Astrocyte (in vitro differentiated cells and primary cell): Measurements from ENCODE around the gene ZNF487. TPM values are rescaled to one million over a fixed set of nuclear protein-coding genes. Genes with fewer than 3 reads are reported as not detected.

ENCODE experiments used
- DNase-seq: peaks from one replicate; pipeline ENCODE4 v3.0.0-alpha.2; 2010; ENCODE audit warnings: low read depth
- FAIRE-seq: peaks from 2 replicates; lab custom pipeline; 2011; peaks lifted over from hg19 to GRCh38; lab: Jason Lieb, UNC
- H2AFZ ChIP-seq: 2 replicates; pipeline ENCODE4 v1.6.0; 2012; ENCODE audit warnings: low read depth, low read length, inconsistent platforms
- H3K27ac ChIP-seq: 2 replicates; pipeline ENCODE4 v1.5.1; 2011; ENCODE audit warnings: low read depth, low read length, inconsistent platforms
- H3K27me3 ChIP-seq: 2 replicates; pipeline ENCODE4 v1.6.0; 2011; ENCODE audit warnings: low read length, inconsistent platforms; ENCODE audit not compliant: insufficient read depth
- H3K36me3 ChIP-seq: 2 replicates; pipeline ENCODE4 v1.5.1; 2011; ENCODE audit warnings: low read length, inconsistent platforms; ENCODE audit not compliant: insufficient read depth
- H3K4me1 ChIP-seq: 2 replicates; pipeline ENCODE4 v1.5.1; 2011; ENCODE audit warnings: low read length, inconsistent platforms; ENCODE audit not compliant: insufficient read depth
- H3K4me2 ChIP-seq: 2 replicates; pipeline ENCODE4 v1.6.0; 2012; ENCODE audit warnings: low read length, inconsistent platforms
- H3K4me3 ChIP-seq: 2 replicates; pipeline ENCODE4 v1.5.1; 2011; ENCODE audit warnings: low read depth, mild to moderate bottlenecking, low read length, inconsistent platforms; ENCODE audit not compliant: insufficient read depth
- H3K79me2 ChIP-seq: 2 replicates; pipeline ENCODE4 v1.6.0; 2012; ENCODE audit warnings: mild to moderate bottlenecking, low read length, inconsistent platforms; ENCODE audit not compliant: insufficient read depth
- H3K9ac ChIP-seq: 2 replicates; pipeline ENCODE4 v1.6.0; 2012; ENCODE audit warnings: mild to moderate bottlenecking, low read length, inconsistent platforms
- H3K9me3 ChIP-seq: 2 replicates; pipeline ENCODE4 v1.5.1; 2012; ENCODE audit warnings: low read depth, mild to moderate bottlenecking, low read length, inconsistent platforms; ENCODE audit not compliant: insufficient read depth
- H4K20me1 ChIP-seq: 2 replicates; pipeline ENCODE4 v1.6.0; 2012; ENCODE audit warnings: low read length, inconsistent platforms; ENCODE audit not compliant: insufficient read depth
- H3K27ac Mint-ChIP-seq: one replicate; pipeline ENCODE4 v1.8.0; 2021; ENCODE audit warnings: mild to moderate bottlenecking, mixed read lengths; ENCODE audit not compliant: unreplicated experiment
- H3K27me3 Mint-ChIP-seq: one replicate; pipeline ENCODE4 v1.8.0; 2021; ENCODE audit warnings: low read depth, mixed read lengths; ENCODE audit not compliant: unreplicated experiment
- H3K36me3 Mint-ChIP-seq: one replicate; pipeline ENCODE4 v1.8.0; 2021; ENCODE audit warnings: low read depth, mixed read lengths; ENCODE audit not compliant: unreplicated experiment
- H3K4me1 Mint-ChIP-seq: one replicate; pipeline ENCODE4 v1.8.0; 2021; ENCODE audit warnings: low read depth, mixed read lengths; ENCODE audit not compliant: unreplicated experiment
- H3K4me3 Mint-ChIP-seq: one replicate; pipeline ENCODE4 v1.8.0; 2021; ENCODE audit warnings: mild to moderate bottlenecking, moderate library complexity, mixed read lengths; ENCODE audit not compliant: unreplicated experiment
- H3K9me3 Mint-ChIP-seq: one replicate; pipeline ENCODE4 v1.8.0; 2021; ENCODE audit warnings: mild to moderate bottlenecking, mixed read lengths; ENCODE audit not compliant: unreplicated experiment
- CTCF ChIP-seq: IDR thresholded peaks from 2 replicates; pipeline ENCODE4 v1.5.1; 2011; ENCODE audit warnings: low read depth, mild to moderate bottlenecking, inconsistent platforms, low read length, moderate library complexity; ENCODE audit not compliant: insufficient read depth
- EZH2 ChIP-seq: IDR thresholded peaks from 2 replicates; pipeline ENCODE4 v1.6.1; 2012; ENCODE audit warnings: mild to moderate bottlenecking, low read length, inconsistent platforms; ENCODE audit not compliant: insufficient read depth
- total RNA-seq: library from RNA; stranded (reverse); gene quantifications from 2 replicates; pipeline ENCODE4 v1.2.1, GENCODE V29; 2021

Gene ZNF487
- total RNA-seq, 1 donor from 2014 or later: 2.8 TPM

DNA sequence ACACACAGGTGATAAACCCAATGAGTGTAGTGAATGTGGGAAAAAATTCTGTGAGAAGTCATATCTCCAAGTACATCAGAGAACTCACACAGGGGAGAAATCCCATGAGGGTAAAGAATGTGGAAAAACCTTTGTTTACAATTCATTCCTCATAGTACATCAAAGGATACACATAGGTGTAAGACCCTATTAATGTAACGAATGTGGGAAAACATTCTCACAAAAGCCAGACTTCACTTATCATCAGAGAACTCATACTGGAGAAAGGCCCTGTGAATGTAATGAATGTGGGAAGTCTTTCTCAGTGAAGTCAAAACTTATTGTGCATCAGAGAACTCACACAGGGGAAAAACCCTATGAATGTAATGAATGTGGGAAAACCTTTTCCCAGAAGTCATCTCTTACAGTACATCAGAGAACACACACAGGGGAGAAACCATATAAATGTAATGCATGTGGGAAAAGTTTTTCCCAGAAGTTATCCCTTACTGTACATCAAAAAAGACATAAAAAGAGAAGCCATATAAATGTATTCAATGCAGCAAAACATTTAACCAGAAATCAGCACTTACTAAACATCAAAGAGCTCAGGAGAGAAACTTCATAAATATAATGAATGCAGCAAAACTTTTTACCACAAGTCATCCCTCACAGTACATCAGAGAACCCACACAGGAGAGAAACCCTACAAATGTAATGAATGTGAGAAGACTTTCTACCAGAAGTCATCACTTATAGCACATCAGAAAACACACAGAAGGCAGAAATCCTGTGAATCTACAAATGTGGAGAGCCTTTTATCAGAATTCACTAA, 87.7 kb downstream of the ZNF487 start:
- Histone ChIP-seq H3K79me2 (no peaks in the 10 kb centered on the region), H3K4me2 (no peak overlapping the region), H3K4me1 (no peaks in the 10 kb centered on the region), H2AFZ (no peak overlapping the region), H3K27ac (no peak overlapping the region), H4K20me1 (no peaks in the 10 kb centered on the region), H3K9me3 (peaks cover 5% of the 10 kb centered on the region), H3K9ac (no peak overlapping the region), H3K27me3 (no peaks in the 10 kb centered on the region), H3K4me3 (no peak overlapping the region), H3K36me3 (no peaks in the 10 kb centered on the region)
- TF ChIP-seq EZH2: no peak
- no peak for TF ChIP-seq CTCF
- Mint-ChIP-seq H3K36me3 (no peaks in the 10 kb centered on the region), H3K9me3 (peaks cover 41% of the 10 kb centered on the region), H3K4me1 (no peaks in the 10 kb centered on the region), H3K4me3 (no peak overlapping the region), H3K27ac (no peak overlapping the region), H3K27me3 (no peaks in the 10 kb centered on the region)
- FAIRE-seq (no peak), DNase-seq (no peak)

Other genes starting within 250 kb of the ZNF487 start
- gene RASGEF1A, start 170.0 kb upstream of the ZNF487 start, total RNA-seq: 11.4 and 11.8 TPM in 2 replicates
- gene FXYD4, start 65.5 kb upstream of the ZNF487 start, total RNA-seq: not detected in 2 replicates
- 143 and 151 TPM in 2 replicates for gene HNRNPF, start 27.9 kb upstream of the ZNF487 start, total RNA-seq
- 5.3 and 5.7 TPM in 2 replicates for gene ZNF239, start 137.5 kb downstream of the ZNF487 start, total RNA-seq
- gene ZNF485, start 169.3 kb downstream of the ZNF487 start, total RNA-seq: 4.1 and 4.3 TPM in 2 replicates
- 19.2 and 19.7 TPM in 2 replicates for gene ZNF32, start 211.8 kb downstream of the ZNF487 start, total RNA-seq